DND-41 (cell line): ENCODE results near the gene EXOSC7.

Experiments
- ATAC-seq: fragments of 200-7000 bp; cut with Tn5 transposase; 3 replicates; pipeline ENCODE4 v1.9.1; 2021; ENCODE audit warnings: low read depth; ENCODE audit not compliant: insufficient read depth
- DNase-seq: peaks from one replicate; pipeline ENCODE4 v3.0.0-alpha.2; 2020
- H2AFZ ChIP-seq: 2 replicates; pipeline ENCODE4 v1.6.0; 2012; ENCODE audit warnings: low read depth, low read length
- H3K27ac ChIP-seq: 2 replicates; pipeline ENCODE4 v1.5.1; 2012; ENCODE audit warnings: low read length, inconsistent platforms
- H3K27me3 ChIP-seq: fragments of 200-600 bp; sonication (generic); 2 replicates; pipeline ENCODE4 v1.6.0; 2012; ENCODE audit warnings: low read length, mild to moderate bottlenecking, inconsistent platforms; ENCODE audit not compliant: insufficient read depth, poor library complexity
- H3K36me3 ChIP-seq: 2 replicates; pipeline ENCODE4 v1.5.1; 2012; ENCODE audit warnings: low read length, inconsistent platforms; ENCODE audit not compliant: insufficient read depth
- H3K4me1 ChIP-seq: 2 replicates; pipeline ENCODE4 v1.5.1; 2012; ENCODE audit warnings: mild to moderate bottlenecking, low read length; ENCODE audit not compliant: insufficient read depth
- H3K4me2 ChIP-seq: 2 replicates; pipeline ENCODE4 v1.6.0; 2012; ENCODE audit warnings: mild to moderate bottlenecking, moderate library complexity, low read length, inconsistent platforms; ENCODE audit not compliant: insufficient read depth
- H3K4me3 ChIP-seq, 2 experiments: fragments of 200-600 bp in 1 of 2; shearing (Covaris generic) in 1 of 2; 2 replicates each; pipeline ENCODE4 v1.5.1; 2012 to 2016; ENCODE audit warnings: inconsistent platforms in 2 of 2, low read length in 2 of 2, mild to moderate bottlenecking in 2 of 2, low read depth in 1 of 2, moderate library complexity in 1 of 2
- H3K79me2 ChIP-seq: 2 replicates; pipeline ENCODE4 v1.6.0; 2012; ENCODE audit warnings: low read length, inconsistent platforms; ENCODE audit not compliant: insufficient read depth
- H3K9ac ChIP-seq: 2 replicates; pipeline ENCODE4 v1.6.0; 2012; ENCODE audit warnings: low read depth, mild to moderate bottlenecking, inconsistent platforms, low read length, moderate library complexity
- H3K9me3 ChIP-seq: 2 replicates; pipeline ENCODE4 v1.5.1; 2012; ENCODE audit warnings: low read length, moderate library complexity, mild to moderate bottlenecking, inconsistent platforms; ENCODE audit not compliant: insufficient read depth, severe bottlenecking
- H4K20me1 ChIP-seq: 2 replicates; pipeline ENCODE4 v1.6.0; 2012; ENCODE audit warnings: low read length; ENCODE audit not compliant: insufficient read depth
- CTCF ChIP-seq: IDR thresholded peaks from 2 replicates; pipeline ENCODE4 v1.5.1; 2012; ENCODE audit warnings: borderline replicate concordance, low read length, moderate library complexity, mild to moderate bottlenecking; ENCODE audit not compliant: poor library complexity, severe bottlenecking; ENCODE audit errors: extremely low read depth
- EZH2 ChIP-seq: IDR thresholded peaks from 3 replicates; pipeline ENCODE4 v1.6.1; 2012; ENCODE audit warnings: borderline replicate concordance, low read depth, mild to moderate bottlenecking, moderate library complexity, low read length, inconsistent platforms; ENCODE audit not compliant: severe bottlenecking

Gene EXOSC7

GRCh38 chr3:44954304-44954703, 21.7 kb upstream of the EXOSC7 start:
- Histone ChIP-seq H3K9me3 (no peaks in the 10 kb centered on the region), H3K4me3 (no peak overlapping the region), H3K36me3 (peaks cover 49% of the 10 kb centered on the region), H3K79me2 (0 out of 2 replicates have a peak, but pooled peaks cover 3% of the 10 kb centered on the region), H3K4me2 (no peak overlapping the region), H2AFZ (no peak overlapping the region), H3K4me1 (no peaks in the 10 kb centered on the region), H4K20me1 (peaks cover 19% of the 10 kb centered on the region; the same call in 1 of the 2 replicates), H3K27ac (no peak overlapping the region), H3K9ac (no peak overlapping the region), H3K27me3 (no peaks in the 10 kb centered on the region)
- DNase-seq = no peak
- TF ChIP-seq CTCF (no peak), EZH2 (no peak)
- no peak for ATAC-seq

GRCh38 chr3:44954962-44955361, 21.1 kb upstream of the EXOSC7 start:
- Histone ChIP-seq H3K9me3 (no peaks in the 10 kb centered on the region), H3K9ac (no peak overlapping the region), H3K4me2 (no peak overlapping the region), H3K36me3 (peaks cover 51% of the 10 kb centered on the region), H3K4me1 (no peaks in the 10 kb centered on the region), H3K27ac (no peak overlapping the region), H3K4me3 (no peak overlapping the region), H3K27me3 (no peaks in the 10 kb centered on the region), H3K79me2 (peaks cover 5% of the 10 kb centered on the region; the same call in 1 of the 2 replicates), H2AFZ (no peak overlapping the region), H4K20me1 (peaks cover 18% of the 10 kb centered on the region; the same call in 1 of the 2 replicates)
- DNase-seq (no peak), ATAC-seq (no peak)
- no peak for TF ChIP-seq CTCF
- TF ChIP-seq EZH2 = no peak

GRCh38 chr3:44955917-44956316, 20.1 kb upstream of the EXOSC7 start:
- ATAC-seq = no peak
- H3K79me2 ChIP-seq = peaks cover 14% of the 10 kb centered on the region

More at GRCh38 chr3:44955917-44956316, 20.1 kb upstream of the EXOSC7 start:
- H3K36me3 ChIP-seq = peaks cover 51% of the 10 kb centered on the region
- TF ChIP-seq CTCF (no peak), EZH2 (no peak)
- H4K20me1 ChIP-seq = peaks cover 27% of the 10 kb centered on the region; the same call in 1 of the 2 replicates
- no peak overlapping the region for H3K4me2 ChIP-seq
- no peak for DNase-seq
- H3K27ac ChIP-seq = no peak overlapping the region
- no peak overlapping the region for H3K4me3 ChIP-seq
- H3K9ac ChIP-seq = no peak overlapping the region
- H3K4me1 ChIP-seq = no peaks in the 10 kb centered on the region
- no peak overlapping the region for H2AFZ ChIP-seq
- H3K27me3 ChIP-seq = no peaks in the 10 kb centered on the region
- H3K9me3 ChIP-seq = no peaks in the 10 kb centered on the region
